Measurements from ENCODE around the gene CDC5L. TPM values are rescaled to one million over a fixed set of nuclear protein-coding genes. Genes with fewer than 3 reads are reported as not detected.

Gene CDC5L
- polyA plus RNA-seq, 3 donors = 4.9 to 10.2 (median 7.4) TPM

GRCh38 chr6:44471271-44471981 is 83.9 kb downstream of the CDC5L start:
- DNase-seq = no peak
- Histone ChIP-seq H3K4me1 (ENCODE audit: control insufficient read depth in 1 of 2, insufficient read depth in 2 of 2, low read length in 2 of 2) (peaks cover 0 to 6% of the 10 kb centered on the region in 2 donors), H3K4me2 (replicated peaks; ENCODE audit: extremely low read depth, low read length, poor library complexity, severe bottlenecking) (no peak overlapping the region), H3K27me3 (ENCODE audit: control insufficient read depth in 2 of 2, insufficient read depth in 2 of 2, low read length in 2 of 2) (no peaks in the 10 kb centered on the region), H3K9me3 (replicated peaks in 1 of 2; ENCODE audit: control insufficient read depth in 1 of 2, insufficient read depth in 1 of 2, low read length in 2 of 2) (no peaks in the 10 kb centered on the region), H4K20me1 (ENCODE audit: insufficient read depth, low read length) (no peaks in the 10 kb centered on the region), H2AFZ (ENCODE audit: insufficient read depth, low read depth, low read length, poor library complexity, severe bottlenecking) (no peak overlapping the region), H3K27ac (ENCODE audit: low read depth in 1 of 2, low read length in 2 of 2) (no peak overlapping the region), H3K79me2 (ENCODE audit: insufficient read depth, low read length) (no peaks in the 10 kb centered on the region), H3K36me3 (replicated peaks in 1 of 2; ENCODE audit: control insufficient read depth in 1 of 2, insufficient read depth in 2 of 2, low read length in 2 of 2) (no peaks in the 10 kb centered on the region), H3K9ac (ENCODE audit: insufficient read depth, low read length, poor library complexity, severe bottlenecking) (no peak overlapping the region), H3K4me3 (replicated peaks in 1 of 3; ENCODE audit: low read depth in 2 of 3, low read length in 3 of 3) (no peak overlapping the region)
- peaks cover 8% of the 10 kb centered on the region for H3K4me1 Mint-ChIP-seq
- intact Hi-C loops (cut with micrococcal nuclease) = loop anchor here in 1 of 2 donors (10.0 kb wide), 4 partner anchors 123 to 1243 kb away; no protein-coding TSS in a partner anchor
- H3K36me3 Mint-ChIP-seq = no peaks in the 10 kb centered on the region
- peaks cover 3 to 9% (median 5%) of the 10 kb centered on the region in 3 donors for H3K27me3 Mint-ChIP-seq (ENCODE audit: low read depth in 3 of 3)
- no peaks in the 10 kb centered on the region for H3K9me3 Mint-ChIP-seq
- peak overlapping the region in 1 of 7 donors; percentile 4 for H3K27ac Mint-ChIP-seq
- no peak for TF ChIP-seq CTCF (IDR thresholded peaks at IDR 0.05)
- 98% methylated on average over 11 of the region's 15 CpGs for WGBS (ENCODE audit: insufficient coverage)
- no peak overlapping the region for H3K4me3 Mint-ChIP-seq

GRCh38 chr6:44472250-44472945 is 84.9 kb downstream of the CDC5L start:
- H3K4me1 Mint-ChIP-seq = peaks cover 8% of the 10 kb centered on the region
- Histone ChIP-seq H4K20me1 (ENCODE audit: insufficient read depth, low read length) (no peaks in the 10 kb centered on the region), H2AFZ (ENCODE audit: insufficient read depth, low read depth, low read length, poor library complexity, severe bottlenecking) (no peak overlapping the region), H3K4me1 (ENCODE audit: control insufficient read depth in 1 of 2, insufficient read depth in 2 of 2, low read length in 2 of 2) (peaks cover 0 to 6% of the 10 kb centered on the region in 2 donors), H3K27ac (ENCODE audit: low read depth in 1 of 2, low read length in 2 of 2) (no peak overlapping the region), H3K27me3 (ENCODE audit: control insufficient read depth in 2 of 2, insufficient read depth in 2 of 2, low read length in 2 of 2) (no peaks in the 10 kb centered on the region), H3K4me2 (replicated peaks; ENCODE audit: extremely low read depth, low read length, poor library complexity, severe bottlenecking) (no peak overlapping the region), H3K9ac (ENCODE audit: insufficient read depth, low read length, poor library complexity, severe bottlenecking) (no peak overlapping the region), H3K36me3 (replicated peaks in 1 of 2; ENCODE audit: control insufficient read depth in 1 of 2, insufficient read depth in 2 of 2, low read length in 2 of 2) (no peaks in the 10 kb centered on the region), H3K79me2 (ENCODE audit: insufficient read depth, low read length) (no peaks in the 10 kb centered on the region), H3K4me3 (replicated peaks in 1 of 3; ENCODE audit: low read depth in 2 of 3, low read length in 3 of 3) (no peak overlapping the region), H3K9me3 (replicated peaks in 1 of 2; ENCODE audit: control insufficient read depth in 1 of 2, insufficient read depth in 1 of 2, low read length in 2 of 2) (no peaks in the 10 kb centered on the region)
- H3K36me3 Mint-ChIP-seq = no peaks in the 10 kb centered on the region
- WGBS (ENCODE audit: insufficient coverage) = 88% methylated on average over 9 of the region's 13 CpGs
- intact Hi-C loops (cut with micrococcal nuclease) = loop anchor here in 1 of 2 donors (10.0 kb wide), 4 partner anchors 122 to 1242 kb away; no protein-coding TSS in a partner anchor
- peaks cover 3 to 9% (median 4%) of the 10 kb centered on the region in 3 donors for H3K27me3 Mint-ChIP-seq (ENCODE audit: low read depth in 3 of 3)
- no peak overlapping the region for H3K4me3 Mint-ChIP-seq
- TF ChIP-seq CTCF (IDR thresholded peaks at IDR 0.05) = no peak
- no peak overlapping the region for H3K27ac Mint-ChIP-seq
- no peaks in the 10 kb centered on the region for H3K9me3 Mint-ChIP-seq
- no peak for DNase-seq
